HAP-1 (cell line): ENCODE results near the gene MMEL1.
"Not testable (repeated sequence)": the region's sequence is repeated elsewhere in the genome, so short reads cannot be mapped to it uniquely, and the experiment has no call there.

Experiments used
- DNase-seq, 2 experiments: peaks; one replicate each; pipeline ENCODE4 v3.0.0-alpha.2; 2016 to 2020; ENCODE audit warnings: low spot score in 2 of 2
- H3K27me3 ChIP-seq: fragments of 250-450 bp; sonication (Bioruptor Pico); 2 replicates; pipeline ENCODE4 v1.5.1; 2020; ENCODE audit warnings: low read depth, mild to moderate bottlenecking, moderate library complexity
- H3K36me3 ChIP-seq: fragments of 250-450 bp; sonication (Bioruptor Pico); replicated peaks from 2 replicates; pipeline ENCODE4 v1.5.1; 2020; ENCODE audit warnings: mild to moderate bottlenecking
- H3K4me1 ChIP-seq: fragments of 250-450 bp; sonication (Bioruptor Pico); 2 replicates; pipeline ENCODE4 v1.5.1; 2020; ENCODE audit warnings: mild to moderate bottlenecking
- H3K4me3 ChIP-seq: fragments of 250-450 bp; sonication (Bioruptor Pico); 2 replicates; pipeline ENCODE4 v1.5.1; 2020; ENCODE audit warnings: mild to moderate bottlenecking, moderate library complexity
- H3K9me3 ChIP-seq: fragments of 250-450 bp; sonication (Bioruptor Pico); 2 replicates; pipeline ENCODE4 v1.5.1; 2020; ENCODE audit warnings: mild to moderate bottlenecking, moderate library complexity
- in situ Hi-C: fragments of 300-500 bp; cut with MboI; formaldehyde crosslinking; loops from 3 replicates; pipeline ENCODE4 v1.14.3; 2020; ENCODE audit warnings: low sequenced_read_pairs, inconsistent platforms, mixed read lengths

The MMEL1 gene

GRCh38 chr1:2628191-2628932, 4.5 kb downstream of the MMEL1 start:
- in situ Hi-C loops, result loop anchor here (10.0 kb wide), 1 partner anchor 184 kb away; no protein-coding TSS in a partner anchor
- Histone ChIP-seq H3K36me3 (no peaks in the 10 kb centered on the region), H3K4me1 (no peaks in the 10 kb centered on the region), H3K9me3 (no peaks in the 10 kb centered on the region), H3K27me3 (peaks cover 46% of the 10 kb centered on the region), H3K4me3 (no peak overlapping the region)
- DNase-seq, result no peak

- Histone ChIP-seq H3K27me3 (peaks cover 46% of the 10 kb centered on the region), H3K4me1 (no peaks in the 10 kb centered on the region), H3K36me3 (no peaks in the 10 kb centered on the region), H3K9me3 (no peaks in the 10 kb centered on the region), H3K4me3 (no peak overlapping the region)
- DNase-seq, result no peak
- in situ Hi-C loops, result loop anchor here (10.0 kb wide), 1 partner anchor 183 kb away; no protein-coding TSS in a partner anchor
Measured at GRCh38 chr1:2627746-2628145, 5.1 kb downstream of the MMEL1 start.

DNA sequence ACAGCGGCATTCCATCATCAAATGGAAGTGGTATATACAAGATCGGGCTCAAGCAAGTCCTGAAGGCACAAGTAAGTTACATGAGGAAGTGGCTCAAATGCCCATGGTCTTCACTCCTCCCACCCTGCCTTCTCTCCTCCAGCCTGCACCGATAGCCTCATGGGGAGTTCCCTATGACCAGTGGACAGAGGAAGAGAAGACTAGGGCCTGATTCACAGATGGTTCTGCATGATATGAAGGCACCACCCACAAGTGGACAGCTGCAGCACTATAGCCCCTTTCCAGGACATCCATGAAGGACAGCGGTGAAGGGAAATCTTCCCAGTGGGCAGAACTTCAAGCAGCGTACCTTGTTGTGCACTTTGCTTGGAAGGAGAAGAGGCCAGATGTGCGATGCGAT, 7.1 kb downstream of the MMEL1 start:
- H3K4me1 ChIP-seq, H3K9me3 ChIP-seq, H3K36me3 ChIP-seq, DNase-seq, H3K4me3 ChIP-seq: not testable (repeated sequence)
- in situ Hi-C loops, result loop anchor here (10.0 kb wide), 1 partner anchor 181 kb away; no protein-coding TSS in a partner anchor
- H3K27me3 ChIP-seq, result peaks cover 61% of the 10 kb centered on the region

GRCh38 chr1:2625311-2625710, 7.5 kb downstream of the MMEL1 start:
- no peak for DNase-seq
- H3K4me1 ChIP-seq, result no peaks in the 10 kb centered on the region
- H3K9me3 ChIP-seq, result no peaks in the 10 kb centered on the region
- H3K36me3 ChIP-seq, result no peaks in the 10 kb centered on the region
- in situ Hi-C loops, result loop anchor here (10.0 kb wide), 1 partner anchor 181 kb away; no protein-coding TSS in a partner anchor
- no peak overlapping the region for H3K4me3 ChIP-seq
- H3K27me3 ChIP-seq, result peaks cover 62% of the 10 kb centered on the region

DNA sequence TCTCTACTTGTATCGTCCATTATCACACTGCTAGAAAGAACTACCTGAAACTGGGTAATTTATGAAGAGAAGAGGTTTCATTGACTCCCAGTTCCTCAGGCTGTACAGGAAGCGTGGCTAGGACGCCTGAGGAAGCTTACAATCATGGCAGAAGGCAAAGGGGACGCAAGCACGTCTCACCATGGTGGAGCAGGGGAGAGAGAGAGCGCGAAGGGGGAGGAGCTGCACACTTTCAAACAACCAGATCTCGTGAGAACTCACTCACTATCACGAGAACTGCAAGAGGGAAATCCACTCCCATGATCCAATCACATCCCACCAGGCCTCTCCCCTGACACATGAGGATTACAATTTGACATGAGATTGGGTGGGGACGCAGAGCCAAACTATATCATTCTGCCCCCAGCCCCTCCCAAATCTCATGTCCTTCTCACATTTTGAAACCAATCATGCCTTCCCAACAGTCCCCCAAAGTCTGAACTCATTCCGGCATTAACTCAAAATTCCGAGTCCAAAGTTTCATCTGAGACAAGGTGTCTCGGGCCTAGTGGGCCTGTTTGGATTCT, 8.0 kb downstream of the MMEL1 start:
- Histone ChIP-seq H3K36me3 (no peaks in the 10 kb centered on the region), H3K27me3 (peaks cover 63% of the 10 kb centered on the region), H3K9me3 (no peaks in the 10 kb centered on the region), H3K4me3 (no peak overlapping the region), H3K4me1 (no peaks in the 10 kb centered on the region)
- DNase-seq, result no peak
- in situ Hi-C loops, result loop anchor here (10.0 kb wide), 1 partner anchor 180 kb away; no protein-coding TSS in a partner anchor

- no peaks in the 10 kb centered on the region for H3K9me3 ChIP-seq
- in situ Hi-C loops, result loop anchor here (10.0 kb wide), 1 partner anchor 179 kb away; no protein-coding TSS in a partner anchor
Measured at GRCh38 chr1:2623571-2624337, 9.1 kb downstream of the MMEL1 start.

DNA sequence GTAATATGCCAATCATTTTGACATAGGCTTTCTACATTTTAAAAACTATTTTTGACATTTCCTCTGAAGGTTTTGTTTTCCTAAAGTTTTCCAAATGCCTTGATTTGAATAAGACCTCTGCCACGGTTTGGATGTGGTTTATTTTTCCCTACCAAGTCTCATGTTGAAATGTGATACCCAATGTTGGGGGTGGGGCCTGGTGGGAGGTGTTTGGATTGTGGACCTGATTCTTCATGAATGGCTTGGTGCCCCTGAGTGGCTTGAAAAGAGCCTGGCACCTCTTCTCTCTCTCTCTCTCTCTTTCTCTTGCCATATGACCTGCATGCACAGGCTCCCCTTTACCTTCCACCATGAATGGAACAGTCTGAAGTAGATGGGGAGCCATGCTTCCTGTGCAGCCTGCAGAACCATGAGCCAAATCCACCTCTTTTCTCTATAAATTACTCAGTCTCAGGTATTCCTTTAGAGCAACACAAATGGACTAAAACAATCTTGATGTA, 14.8 kb downstream of the MMEL1 start:
- 0 out of 2 replicates have a peak, but pooled peaks cover 2% of the 10 kb centered on the region for H3K9me3 ChIP-seq

More at GRCh38 chr1:2623571-2624337, 9.1 kb downstream of the MMEL1 start:
- H3K36me3 ChIP-seq, result no peaks in the 10 kb centered on the region
- no peak for DNase-seq
- no peak overlapping the region for H3K4me3 ChIP-seq
- H3K27me3 ChIP-seq, result peaks cover 57% of the 10 kb centered on the region
- no peaks in the 10 kb centered on the region for H3K4me1 ChIP-seq

DNA sequence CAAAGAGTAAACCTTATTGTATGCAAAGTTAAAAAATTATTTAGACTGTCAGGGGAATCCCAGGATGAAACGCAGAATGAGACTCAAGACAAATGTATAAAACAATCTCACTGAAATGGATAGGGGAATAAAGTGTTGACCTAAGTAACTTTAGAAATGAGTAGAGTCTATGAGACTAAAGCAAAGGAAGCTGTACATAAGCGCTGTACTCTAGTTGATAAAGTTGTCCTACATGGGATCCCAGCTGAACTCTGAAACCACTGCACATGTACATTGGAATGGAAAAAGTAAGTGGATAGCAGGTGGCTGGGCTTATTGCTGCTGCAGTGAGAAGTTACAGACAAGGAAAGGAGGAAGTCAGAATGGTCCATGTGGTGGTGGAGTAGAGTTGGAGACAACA, 18.7 kb downstream of the MMEL1 start:
- Histone ChIP-seq H3K27me3 (peaks cover 19% of the 10 kb centered on the region), H3K4me1 (no peaks in the 10 kb centered on the region), H3K36me3 (no peaks in the 10 kb centered on the region), H3K9me3 (0 out of 2 replicates have a peak, but pooled peaks cover 2% of the 10 kb centered on the region), H3K4me3 (no peak overlapping the region)
- no peak for DNase-seq
- in situ Hi-C loops, result no loop called here

More for the DNA sequence above, 14.8 kb downstream of the MMEL1 start:
- in situ Hi-C loops, result no loop called here
- no peaks in the 10 kb centered on the region for H3K36me3 ChIP-seq
- peaks cover 43% of the 10 kb centered on the region for H3K27me3 ChIP-seq
- no peaks in the 10 kb centered on the region for H3K4me1 ChIP-seq
- H3K4me3 ChIP-seq, result no peak overlapping the region
- no peak for DNase-seq

- H3K27me3 ChIP-seq, result peaks cover 13% of the 10 kb centered on the region
- in situ Hi-C loops, result no loop called here
- 0 out of 2 replicates have a peak, but pooled peaks cover 2% of the 10 kb centered on the region for H3K9me3 ChIP-seq
- no peaks in the 10 kb centered on the region for H3K4me1 ChIP-seq
- no peaks in the 10 kb centered on the region for H3K36me3 ChIP-seq
- DNase-seq, result no peak
- H3K4me3 ChIP-seq, result no peak overlapping the region
Measured at GRCh38 chr1:2612591-2613365, 20.0 kb downstream of the MMEL1 start.

DNA sequence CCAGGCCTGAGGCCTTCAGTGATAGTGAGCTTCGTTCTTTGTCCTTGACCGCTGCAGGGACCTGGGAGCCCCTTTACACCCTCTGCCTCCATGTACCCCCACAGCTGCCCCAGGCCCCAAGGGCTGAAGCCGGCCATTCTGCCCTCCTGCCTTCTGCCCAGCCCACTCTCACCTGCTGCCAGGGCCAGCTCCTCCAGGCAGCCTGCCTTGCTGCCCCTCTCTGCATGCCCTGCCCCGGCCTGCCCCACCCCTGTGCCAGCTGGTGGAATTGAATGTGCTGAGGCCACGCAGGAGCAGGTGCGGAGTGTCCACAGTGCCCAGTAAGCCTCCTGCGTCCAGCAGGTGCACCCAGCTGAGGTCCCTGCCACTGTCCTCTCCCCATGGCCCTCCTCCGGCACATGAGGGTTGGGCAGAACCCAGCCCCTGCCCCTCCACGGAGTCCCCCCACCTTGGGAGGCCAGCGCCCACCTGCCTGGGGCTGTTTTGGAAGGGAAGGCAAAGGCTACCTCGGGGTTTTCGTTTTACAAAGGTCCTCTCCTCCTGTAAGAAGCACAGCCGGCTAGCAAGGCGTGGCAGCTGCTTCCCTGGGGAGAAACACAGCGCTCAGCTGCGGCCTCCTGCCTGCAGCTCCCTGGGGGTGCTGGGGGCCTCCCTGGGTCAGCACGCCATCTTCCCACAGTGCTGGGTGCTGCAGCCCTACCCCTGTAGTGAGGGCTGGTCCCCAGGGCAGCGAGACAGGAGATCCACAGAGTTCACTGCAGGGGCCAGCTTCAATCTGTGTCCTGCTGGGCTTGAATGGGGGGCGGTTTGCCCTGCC, 21.0 kb downstream of the MMEL1 start:
- no peaks in the 10 kb centered on the region for H3K4me1 ChIP-seq
- H3K36me3 ChIP-seq, result no peaks in the 10 kb centered on the region
- H3K27me3 ChIP-seq, result peaks cover 11% of the 10 kb centered on the region
- in situ Hi-C loops, result no loop called here
- peak in 1 of 2 experiments; percentile 7 for DNase-seq
- H3K4me3 ChIP-seq, result no peak overlapping the region
- H3K9me3 ChIP-seq, result 0 out of 2 replicates have a peak, but pooled peaks cover 2% of the 10 kb centered on the region

DNA sequence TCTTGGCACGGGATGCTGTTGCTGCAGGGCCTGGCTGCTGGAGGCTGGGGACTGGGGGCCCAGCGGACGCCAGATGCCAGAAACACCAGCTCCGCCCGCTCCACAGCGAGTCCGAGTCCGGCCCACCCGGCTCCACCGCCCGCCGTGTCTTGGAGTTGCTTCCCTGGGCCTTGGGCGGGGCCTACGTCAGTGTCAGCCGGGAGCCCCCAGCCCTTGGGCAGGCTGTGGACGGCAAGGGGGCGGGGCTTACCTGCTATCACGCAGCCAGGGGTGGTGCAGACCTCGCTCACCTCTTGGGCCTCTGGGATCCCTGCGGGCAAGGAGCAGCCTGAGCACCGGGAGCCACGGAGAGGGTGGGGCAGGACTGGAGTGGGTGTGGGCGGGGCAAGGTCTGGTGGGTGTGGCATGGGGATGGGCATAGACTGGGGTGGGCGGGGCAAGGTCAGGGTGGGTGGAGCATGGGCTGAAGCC, 21.8 kb downstream of the MMEL1 start:
- Histone ChIP-seq H3K36me3 (no peaks in the 10 kb centered on the region), H3K27me3 (peaks cover 6% of the 10 kb centered on the region), H3K4me1 (no peaks in the 10 kb centered on the region), H3K4me3 (no peak overlapping the region), H3K9me3 (no peaks in the 10 kb centered on the region)
- DNase-seq, result peak; percentile 10 to 85
- in situ Hi-C loops, result no loop called here
